IPS-11a (cell line): ENCODE measurements around the gene HTRA3.

Source experiments
- H3K4me3 ChIP-seq: one replicate; pipeline ENCODE4 v1.5.1; 2013; ENCODE audit warnings: low read depth, low read length, control low read depth

Gene HTRA3

GRCh38 chr4:8290701-8290970 is 21.1 kb downstream of the HTRA3 start:
- no peak overlapping the region for H3K4me3 ChIP-seq

- no peak overlapping the region for H3K4me3 ChIP-seq
Measured at GRCh38 chr4:8291036-8291682, 21.6 kb downstream of the HTRA3 start.

GRCh38 chr4:8291701-8292477 is 22.3 kb downstream of the HTRA3 start:
- H3K4me3 ChIP-seq: no peak overlapping the region

GRCh38 chr4:8292478-8293107 is 23.0 kb downstream of the HTRA3 start:
- H3K4me3 ChIP-seq: no peak overlapping the region

GRCh38 chr4:8293131-8293975 is 23.8 kb downstream of the HTRA3 start:
- H3K4me3 ChIP-seq: no peak overlapping the region

- H3K4me3 ChIP-seq: no peak overlapping the region
Measured at GRCh38 chr4:8294036-8294435, 24.5 kb downstream of the HTRA3 start.

- H3K4me3 ChIP-seq: no peak overlapping the region
Measured at GRCh38 chr4:8294775-8295174, 25.2 kb downstream of the HTRA3 start.

GRCh38 chr4:8295471-8295870 is 25.9 kb downstream of the HTRA3 start:
- H3K4me3 ChIP-seq: no peak overlapping the region

GRCh38 chr4:8296491-8296890 is 26.9 kb downstream of the HTRA3 start:
- H3K4me3 ChIP-seq: no peak overlapping the region

GRCh38 chr4:8297141-8297601 is 27.6 kb downstream of the HTRA3 start:
- H3K4me3 ChIP-seq: no peak overlapping the region

- no peak overlapping the region for H3K4me3 ChIP-seq
Measured at GRCh38 chr4:8297691-8298485, 28.3 kb downstream of the HTRA3 start.

GRCh38 chr4:8300832-8301231 is 31.3 kb downstream of the HTRA3 start:
- H3K4me3 ChIP-seq: no peak overlapping the region

GRCh38 chr4:8301851-8302730 is 32.5 kb downstream of the HTRA3 start:
- H3K4me3 ChIP-seq: no peak overlapping the region

- H3K4me3 ChIP-seq: no peak overlapping the region
Measured at GRCh38 chr4:8303081-8303480, 33.5 kb downstream of the HTRA3 start.

GRCh38 chr4:8303485-8304281 is 34.1 kb downstream of the HTRA3 start:
- H3K4me3 ChIP-seq: no peak overlapping the region

- H3K4me3 ChIP-seq: no peak overlapping the region
Measured at GRCh38 chr4:8304827-8305695, 35.5 kb downstream of the HTRA3 start.

- no peak overlapping the region for H3K4me3 ChIP-seq
Measured at GRCh38 chr4:8305851-8306471, 36.4 kb downstream of the HTRA3 start.
